IMR-90 (cell line): ENCODE results near the gene UNC13B. TPM values are rescaled to one million over a fixed set of nuclear protein-coding genes. Genes with fewer than 3 reads are reported as not detected.

Experiments used
- ATAC-seq: fragments of 200-7000 bp; cut with Tn5 transposase; 2 replicates; pipeline ENCODE4 v1.9.1; 2020; ENCODE audit warnings: low read depth, mild to moderate bottlenecking, moderate library complexity
- BruUV-seq: library from RNA; stranded (reverse); fragments of 400-500 nt; replicated peaks from 2 replicates; lab custom pipeline; 2021; lab: Mats Ljungman, UMichigan
- CTCF ChIA-PET: fragments of 300-600 bp; formaldehyde crosslinking; extraction: SDS; loops from one replicate; lab custom pipeline; 2021; ENCODE audit warnings: antibody characterized with exemption; lab: Yijun Ruan, JAX
- POLR2A ChIA-PET: fragments of 300-600 bp; sonication (Branson Sonifier 250); formaldehyde crosslinking; loops from one replicate; lab custom pipeline; 2022; ENCODE audit warnings: antibody characterized with exemption; ENCODE audit not compliant: unreplicated experiment; lab: Charles Lee
- DNase-seq: peaks from one replicate; pipeline ENCODE4 v3.0.0; 2013
- H2AFZ ChIP-seq: replicated peaks from 2 replicates; pipeline ENCODE3; 2013; ENCODE audit warnings: low read length, mild to moderate bottlenecking; ENCODE audit not compliant: poor library complexity
- H2AK5ac ChIP-seq: 2 replicates; pipeline ENCODE4 v1.6.1; 2013; ENCODE audit warnings: low read depth, low read length, inconsistent platforms
- H2AK9ac ChIP-seq: replicated peaks from 2 replicates; pipeline ENCODE3; 2013; ENCODE audit warnings: mild to moderate bottlenecking, low read depth, low read length, moderate library complexity; ENCODE audit not compliant: poor library complexity
- H2BK120ac ChIP-seq: 2 replicates; pipeline ENCODE4 v1.6.1; 2013; ENCODE audit warnings: low read depth, low read length, inconsistent platforms
- H2BK15ac ChIP-seq: 3 replicates; pipeline ENCODE4 v1.6.1; 2013; ENCODE audit warnings: low read depth, low read length, inconsistent platforms
- H2BK20ac ChIP-seq: 2 replicates; pipeline ENCODE4 v1.6.1; 2013; ENCODE audit warnings: low read depth, mild to moderate bottlenecking, inconsistent platforms, low read length, moderate library complexity
- H2BK5ac ChIP-seq: 2 replicates; pipeline ENCODE4 v1.6.1; 2013; ENCODE audit warnings: mild to moderate bottlenecking, low read depth, low read length, inconsistent platforms; ENCODE audit not compliant: poor library complexity, severe bottlenecking
- H3K14ac ChIP-seq: replicated peaks from 2 replicates; pipeline ENCODE4 v1.6.1; 2013; ENCODE audit warnings: low read depth, low read length, inconsistent platforms
- H3K18ac ChIP-seq: 2 replicates; pipeline ENCODE4 v1.6.1; 2013; ENCODE audit warnings: low read depth, low read length, control low read depth
- H3K23ac ChIP-seq: 2 replicates; pipeline ENCODE4 v1.6.1; 2013; ENCODE audit warnings: low read depth, low read length, inconsistent platforms
- H3K27ac ChIP-seq: 2 replicates; pipeline ENCODE4 v1.5.1; 2013; ENCODE audit warnings: mild to moderate bottlenecking, control low read depth, low read length; ENCODE audit not compliant: insufficient read depth
- H3K27me3 ChIP-seq: 2 replicates; pipeline ENCODE4 v1.6.1; 2013; ENCODE audit warnings: low read length; ENCODE audit not compliant: control insufficient read depth, insufficient read depth
- H3K36me3 ChIP-seq: 2 replicates; pipeline ENCODE4 v1.6.1; 2013; ENCODE audit warnings: low read length, mixed read lengths; ENCODE audit not compliant: control insufficient read depth, insufficient read depth
- H3K4ac ChIP-seq: 2 replicates; pipeline ENCODE4 v1.6.1; 2013; ENCODE audit warnings: low read depth, low read length, inconsistent platforms
- H3K4me1 ChIP-seq: 2 replicates; pipeline ENCODE4 v1.6.1; 2013; ENCODE audit warnings: low read length, mixed read lengths; ENCODE audit not compliant: control insufficient read depth, insufficient read depth
- H3K4me2 ChIP-seq: 2 replicates; pipeline ENCODE4 v1.6.1; 2013; ENCODE audit warnings: low read depth, mild to moderate bottlenecking, control low read depth, low read length, moderate library complexity
- H3K4me3 ChIP-seq: 2 replicates; pipeline ENCODE4 v1.5.1; 2013; ENCODE audit warnings: low read depth, mild to moderate bottlenecking, control low read depth, low read length, moderate library complexity; ENCODE audit not compliant: insufficient read depth
- H3K56ac ChIP-seq: 2 replicates; pipeline ENCODE4 v1.6.1; 2013; ENCODE audit warnings: low read length, inconsistent platforms; ENCODE audit not compliant: insufficient read depth; ENCODE audit errors: extremely low read depth
- H3K79me1 ChIP-seq, 2 experiments: 2 replicates each; pipeline ENCODE4 v1.6.1; 2013; ENCODE audit warnings: low read length in 2 of 2, inconsistent platforms in 1 of 2, low read depth in 1 of 2
- H3K9ac ChIP-seq: 2 replicates; pipeline ENCODE4 v1.6.1; 2013; ENCODE audit warnings: low read depth, low read length, control low read depth
- H3K9me1 ChIP-seq: 2 replicates; pipeline ENCODE4 v1.6.1; 2013; ENCODE audit warnings: low read length, inconsistent platforms; ENCODE audit not compliant: insufficient read depth
- H3K9me3 ChIP-seq: 2 replicates; pipeline ENCODE4 v1.6.1; 2013; ENCODE audit warnings: low read length; ENCODE audit not compliant: control insufficient read depth, insufficient read depth
- H4K20me1 ChIP-seq: 2 replicates; pipeline ENCODE4 v1.6.1; 2013; ENCODE audit warnings: low read length, inconsistent platforms; ENCODE audit not compliant: insufficient read depth
- H4K5ac ChIP-seq: 2 replicates; pipeline ENCODE4 v1.6.1; 2013; ENCODE audit warnings: mild to moderate bottlenecking, low read depth, low read length, control low read depth
- H4K8ac ChIP-seq, 2 experiments: 2 replicates each; pipeline ENCODE4 v1.6.1; 2013; ENCODE audit warnings: low read depth in 2 of 2, low read length in 2 of 2, control low read depth in 1 of 2, inconsistent platforms in 1 of 2
- H4K91ac ChIP-seq: 2 replicates; pipeline ENCODE4 v1.6.1; 2013; ENCODE audit warnings: low read depth, low read length, inconsistent platforms; ENCODE audit not compliant: insufficient read depth
- CEBPB ChIP-seq: IDR thresholded peaks from 2 replicates; pipeline ENCODE4 v1.6.1; 2012; ENCODE audit warnings: low read depth, low read length, improper control_type of control experiment
- CHD1 ChIP-seq: IDR thresholded peaks from 2 replicates; pipeline ENCODE4 v1.6.1; 2012; ENCODE audit warnings: low read depth, low read length, improper control_type of control experiment
- CTCF ChIP-seq: conservative IDR thresholded peaks from 2 replicates; pipeline ENCODE4 v1.5.1; 2012; ENCODE audit warnings: mild to moderate bottlenecking, low read depth, low read length, improper control_type of control experiment
- MXI1 ChIP-seq: IDR thresholded peaks from 2 replicates; pipeline ENCODE4 v1.6.1; 2012; ENCODE audit warnings: low read depth, mild to moderate bottlenecking, low read length, moderate library complexity, borderline replicate concordance
- RAD21 ChIP-seq: IDR thresholded peaks from 2 replicates; pipeline ENCODE4 v1.6.1; 2012; ENCODE audit warnings: low read length, improper control_type of control experiment
- RFX5 ChIP-seq: IDR thresholded peaks from 2 replicates; pipeline ENCODE4 v1.8.0; 2012; ENCODE audit warnings: low read depth, mild to moderate bottlenecking, low read length, moderate library complexity
- SMC3 ChIP-seq: fragments of 150-350 bp; IDR thresholded peaks from 2 replicates; pipeline ENCODE4 v1.6.1; 2016; ENCODE audit warnings: low read depth, mild to moderate bottlenecking, antibody characterized with exemption, low read length, moderate library complexity
- WGBS, 2 experiments: methylation state at CpG; one replicate each; pipeline versions ENCODE4 v1.1.5 to v1.1.7; 2013; ENCODE audit warnings: missing lambda C conversion rate in 2 of 2; ENCODE audit not compliant: insufficient read length in 1 of 2; ENCODE audit errors: extremely low coverage in 2 of 2; 5-methylcytosine and 5-hydroxymethylcytosine counted together
- dilution Hi-C: fragments of 300-500 bp; cut with HindIII; formaldehyde crosslinking; loops from one replicate; pipeline ENCODE4 v1.14.3; 2018; ENCODE audit warnings: low sequenced_read_pairs; ENCODE audit not compliant: unreplicated experiment
- in situ Hi-C: fragments of 300-500 bp; cut with MboI; formaldehyde crosslinking; loops from 3 replicates; pipeline ENCODE4 v1.14.3; 2019; ENCODE audit warnings: low sequenced_read_pairs, inconsistent platforms, mixed read lengths
- intact Hi-C: fragments of 100-400 bp; cut with micrococcal nuclease; formaldehyde crosslinking; loops from 2 replicates; pipeline ENCODE4 v1.10.0; 2022
- polyA plus RNA-seq, 3 experiments: library from polyadenylated mRNA; depleted of rRNA; stranded (reverse); fragments of >200 nt; gene quantifications; 2 replicates each; pipeline ENCODE4 v1.2.3, GENCODE V29; 2012; ENCODE audit warnings: low replicate concordance in 1 of 3
- total RNA-seq: library from RNA; depleted of rRNA; stranded (reverse); fragments of >200 nt; gene quantifications from 2 replicates; pipeline ENCODE4 v1.2.3, GENCODE V29; 2012

The UNC13B gene
- total and polyA plus RNA-seq, 2 of the 4 experiments (the other 2 are of a cell fraction): 7.5 to 14.3 TPM

GRCh38 chr9:35258660-35259474 is 97.1 kb downstream of the UNC13B start:
- Histone ChIP-seq H3K4me1 (no peaks in the 10 kb centered on the region), H3K9me1 (no peaks in the 10 kb centered on the region), H4K8ac (no peak overlapping the region), H3K4ac (no peak overlapping the region), H4K5ac (no peak overlapping the region), H3K27me3 (no peaks in the 10 kb centered on the region), H2AFZ (no peak overlapping the region), H3K9me3 (no peaks in the 10 kb centered on the region), H3K14ac (no peak overlapping the region), H3K4me2 (no peak overlapping the region), H4K91ac (no peak overlapping the region), H4K20me1 (no peaks in the 10 kb centered on the region), H2BK5ac (no peak overlapping the region), H2AK5ac (no peak overlapping the region), H2BK120ac (no peak overlapping the region), H3K4me3 (no peak overlapping the region), H3K23ac (no peak overlapping the region), H3K56ac (no peak overlapping the region), H2BK15ac (no peak overlapping the region), H2BK20ac (no peak overlapping the region), H3K36me3 (no peaks in the 10 kb centered on the region), H2AK9ac (no peak overlapping the region), H3K18ac (no peak overlapping the region), H3K79me1 (no peaks in the 10 kb centered on the region), H3K9ac (no peak overlapping the region), H3K27ac (no peak overlapping the region)
- no CpG with 5 or more reads among the region's 5 CpGs for WGBS, 2 experiments
- peak; percentile 83 for TF ChIP-seq SMC3
- TF ChIP-seq CEBPB: no peak
- TF ChIP-seq MXI1: no peak
- no peak for TF ChIP-seq CHD1
- no peak for TF ChIP-seq RFX5
- TF ChIP-seq RAD21: peak; percentile 72
- TF ChIP-seq CTCF: peak; percentile 74
- in situ Hi-C loops (no loop called here), intact Hi-C loops (loop anchor here (1.0 kb wide), 2 partner anchors 143 to 218 kb away; no protein-coding TSS in a partner anchor), dilution Hi-C loops (no loop called here)
- POLR2A ChIA-PET: interaction anchor here (0.6 kb wide), 1 partner anchor 142 kb away, joined by 3 read pairs; no protein-coding TSS in a partner anchor
- ATAC-seq: peak; percentile 93
- DNase-seq: peak; percentile 66
- CTCF ChIA-PET: interaction anchor here (0.6 to 1.6 kb wide), 11 partner anchors 9 to 156 kb away, joined by 3 to 6 read pairs (median 3); no protein-coding TSS in a partner anchor
- no TSS peak for BruUV-seq
